Mammary epithelial cell (primary cell): ENCODE data around the gene RSPO1.

Experiments
- EZH2 ChIP-seq: IDR thresholded peaks from 2 replicates; pipeline ENCODE4 v1.6.1; 2012; ENCODE audit warnings: low read length, inconsistent platforms, borderline replicate concordance
- TF ChIP-seq, protein P1 (sequence below), 2 donors: IDR thresholded peaks in 1 of 2; conservative IDR thresholded peaks in 1 of 2; 2 replicates each; pipeline ENCODE4 v1.5.1; 2011 to 2012; ENCODE audit warnings: inconsistent platforms in 2 of 2, low read length in 2 of 2, mild to moderate bottlenecking in 2 of 2, control low read depth in 1 of 2, low read depth in 1 of 2; ENCODE audit not compliant: insufficient read depth in 1 of 2; ENCODE audit errors: extremely low read depth in 1 of 2

DNA sequence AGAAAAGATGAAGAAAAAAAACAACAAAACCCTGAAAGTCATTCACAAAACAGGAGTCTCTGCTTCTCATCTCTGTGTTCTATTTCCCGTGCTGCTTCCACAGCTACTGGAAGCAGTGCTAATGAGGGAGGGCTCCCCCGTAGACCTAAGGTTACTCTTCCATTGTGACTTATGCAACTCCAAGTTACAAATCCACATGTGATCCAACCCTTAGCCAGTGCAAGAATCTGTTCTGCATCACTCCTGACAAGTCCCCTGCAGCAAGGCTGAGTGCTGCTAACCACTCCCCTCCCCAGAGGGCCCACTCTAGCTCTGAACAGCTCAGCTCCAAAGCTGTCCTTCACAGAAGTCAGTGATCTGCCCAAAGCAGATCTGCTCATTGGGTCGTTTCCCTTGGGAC, 67.7 kb downstream of the RSPO1 start:
- TF ChIP-seq EZH2: no peak
- TF ChIP-seq, protein P1, sequence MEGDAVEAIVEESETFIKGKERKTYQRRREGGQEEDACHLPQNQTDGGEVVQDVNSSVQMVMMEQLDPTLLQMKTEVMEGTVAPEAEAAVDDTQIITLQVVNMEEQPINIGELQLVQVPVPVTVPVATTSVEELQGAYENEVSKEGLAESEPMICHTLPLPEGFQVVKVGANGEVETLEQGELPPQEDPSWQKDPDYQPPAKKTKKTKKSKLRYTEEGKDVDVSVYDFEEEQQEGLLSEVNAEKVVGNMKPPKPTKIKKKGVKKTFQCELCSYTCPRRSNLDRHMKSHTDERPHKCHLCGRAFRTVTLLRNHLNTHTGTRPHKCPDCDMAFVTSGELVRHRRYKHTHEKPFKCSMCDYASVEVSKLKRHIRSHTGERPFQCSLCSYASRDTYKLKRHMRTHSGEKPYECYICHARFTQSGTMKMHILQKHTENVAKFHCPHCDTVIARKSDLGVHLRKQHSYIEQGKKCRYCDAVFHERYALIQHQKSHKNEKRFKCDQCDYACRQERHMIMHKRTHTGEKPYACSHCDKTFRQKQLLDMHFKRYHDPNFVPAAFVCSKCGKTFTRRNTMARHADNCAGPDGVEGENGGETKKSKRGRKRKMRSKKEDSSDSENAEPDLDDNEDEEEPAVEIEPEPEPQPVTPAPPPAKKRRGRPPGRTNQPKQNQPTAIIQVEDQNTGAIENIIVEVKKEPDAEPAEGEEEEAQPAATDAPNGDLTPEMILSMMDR (conservative IDR thresholded peaks at IDR 0.05 in 1 of 2, IDR thresholded peaks at IDR 0.05 in 1 of 2; ENCODE audit: extremely low read depth in 1 of 2, insufficient read depth in 1 of 2, low read depth in 1 of 2, low read length in 2 of 2): no peak
